Measurements from ENCODE around the gene CHIT1.

- TF ChIP-seq CTCF (IDR thresholded peaks at IDR 0.05; ENCODE audit: low read length) (no peak), EZH2phosphoT487 (IDR thresholded peaks at IDR 0.05; ENCODE audit: low read length) (no peak)
Measured at GRCh38 chr1:203173011-203173555, 56.4 kb downstream of the CHIT1 start.

All from MM.1S (cell line).